ENCODE data around the gene C19orf47.

C19orf47 gene

DNA sequence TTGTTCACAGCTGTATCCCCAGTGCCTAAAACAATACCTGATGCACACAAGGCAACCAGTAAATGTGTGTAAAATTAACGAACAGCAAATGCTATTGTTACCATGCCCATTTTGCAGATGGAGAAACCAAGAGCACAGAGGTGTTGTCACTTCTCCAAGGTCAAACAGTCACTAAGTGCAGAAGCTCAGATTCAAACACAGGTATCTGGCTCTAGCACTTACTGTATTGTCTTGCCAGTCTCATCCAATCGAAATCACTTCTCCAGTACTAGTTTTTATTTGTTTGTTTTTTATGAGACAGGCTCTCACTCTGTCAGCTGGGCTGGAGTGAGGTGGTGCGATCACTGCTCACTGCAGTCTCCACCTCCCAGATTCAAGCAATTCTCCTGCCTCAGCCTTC lies 14.0 kb upstream of the C19orf47 start:
- Histone ChIP-seq H3K9me3 (replicated peaks; ENCODE audit: insufficient read depth, low read length) (no peaks in the 10 kb centered on the region), H3K9me2 (replicated peaks; ENCODE audit: insufficient read depth, low read length) (no peaks in the 10 kb centered on the region), H3F3A (ENCODE audit: insufficient read depth, low read length) (no peaks in the 10 kb centered on the region), H3K9ac (ENCODE audit: low read length) (no peak overlapping the region), H3K36me3 (replicated peaks; ENCODE audit: insufficient read depth, low read length) (no peaks in the 10 kb centered on the region), H3K79me2 (ENCODE audit: low read length) (no peaks in the 10 kb centered on the region), H3K27ac (ENCODE audit: low read length) (no peak overlapping the region), H2AFZ (ENCODE audit: low read length) (no peak overlapping the region), H3K4me2 (ENCODE audit: low read depth, low read length) (no peak overlapping the region), H3K4me3 (ENCODE audit: low read length) (no peak overlapping the region), H3K27me3 (replicated peaks; ENCODE audit: insufficient read depth, low read length) (no peaks in the 10 kb centered on the region), H3K4me1 (ENCODE audit: low read length) (no peaks in the 10 kb centered on the region), H4K20me1 (ENCODE audit: insufficient read depth, low read length) (no peaks in the 10 kb centered on the region)
- no peak for DNase-seq
- no peak for TF ChIP-seq EZH2 (optimal IDR thresholded peaks at IDR 0.05; ENCODE audit: low read depth, low read length)

DNA sequence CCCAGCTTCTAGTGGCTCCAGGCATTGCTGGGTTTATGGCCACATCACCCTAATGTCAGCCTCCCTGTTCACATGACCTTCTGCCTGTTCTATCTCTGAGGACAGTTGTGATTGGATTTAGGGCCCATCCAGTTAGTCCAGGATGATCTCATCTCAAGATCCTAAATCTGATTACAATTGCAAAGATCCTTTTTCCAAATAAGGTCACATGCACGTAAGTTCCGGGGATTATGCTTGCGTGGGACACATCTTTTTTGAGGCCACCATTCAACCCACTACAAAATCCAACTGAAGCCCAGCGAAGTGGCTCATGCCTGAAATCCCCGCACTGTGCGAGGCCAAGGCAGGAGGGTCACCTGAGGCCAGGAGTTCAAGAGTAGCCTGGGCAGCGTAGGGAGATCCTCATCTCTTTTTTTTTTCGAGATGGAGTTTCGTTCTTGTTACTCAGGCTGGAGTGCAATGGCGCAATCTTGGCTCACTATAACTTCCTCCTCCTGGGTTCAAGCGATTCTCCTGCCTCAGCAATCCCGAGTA lies 12.6 kb upstream of the C19orf47 start:
- Histone ChIP-seq H3K4me2 (ENCODE audit: low read depth, low read length) (no peak overlapping the region), H2AFZ (ENCODE audit: low read length) (no peak overlapping the region), H3K4me3 (ENCODE audit: low read length) (no peak overlapping the region), H3K36me3 (replicated peaks; ENCODE audit: insufficient read depth, low read length) (no peaks in the 10 kb centered on the region), H3K27ac (ENCODE audit: low read length) (no peak overlapping the region), H3K9me3 (replicated peaks; ENCODE audit: insufficient read depth, low read length) (no peaks in the 10 kb centered on the region), H3K79me2 (ENCODE audit: low read length) (no peaks in the 10 kb centered on the region), H4K20me1 (ENCODE audit: insufficient read depth, low read length) (no peaks in the 10 kb centered on the region), H3K9ac (ENCODE audit: low read length) (no peak overlapping the region), H3K4me1 (ENCODE audit: low read length) (no peaks in the 10 kb centered on the region), H3K9me2 (replicated peaks; ENCODE audit: insufficient read depth, low read length) (no peaks in the 10 kb centered on the region), H3K27me3 (replicated peaks; ENCODE audit: insufficient read depth, low read length) (no peaks in the 10 kb centered on the region), H3F3A (ENCODE audit: insufficient read depth, low read length) (no peaks in the 10 kb centered on the region)
- TF ChIP-seq, protein P1, sequence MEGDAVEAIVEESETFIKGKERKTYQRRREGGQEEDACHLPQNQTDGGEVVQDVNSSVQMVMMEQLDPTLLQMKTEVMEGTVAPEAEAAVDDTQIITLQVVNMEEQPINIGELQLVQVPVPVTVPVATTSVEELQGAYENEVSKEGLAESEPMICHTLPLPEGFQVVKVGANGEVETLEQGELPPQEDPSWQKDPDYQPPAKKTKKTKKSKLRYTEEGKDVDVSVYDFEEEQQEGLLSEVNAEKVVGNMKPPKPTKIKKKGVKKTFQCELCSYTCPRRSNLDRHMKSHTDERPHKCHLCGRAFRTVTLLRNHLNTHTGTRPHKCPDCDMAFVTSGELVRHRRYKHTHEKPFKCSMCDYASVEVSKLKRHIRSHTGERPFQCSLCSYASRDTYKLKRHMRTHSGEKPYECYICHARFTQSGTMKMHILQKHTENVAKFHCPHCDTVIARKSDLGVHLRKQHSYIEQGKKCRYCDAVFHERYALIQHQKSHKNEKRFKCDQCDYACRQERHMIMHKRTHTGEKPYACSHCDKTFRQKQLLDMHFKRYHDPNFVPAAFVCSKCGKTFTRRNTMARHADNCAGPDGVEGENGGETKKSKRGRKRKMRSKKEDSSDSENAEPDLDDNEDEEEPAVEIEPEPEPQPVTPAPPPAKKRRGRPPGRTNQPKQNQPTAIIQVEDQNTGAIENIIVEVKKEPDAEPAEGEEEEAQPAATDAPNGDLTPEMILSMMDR (IDR thresholded peaks at IDR 0.05; ENCODE audit: low read length) = no peak
- no peak for TF ChIP-seq EZH2 (optimal IDR thresholded peaks at IDR 0.05; ENCODE audit: low read depth, low read length)
- no peak for TF ChIP-seq EZH2phosphoT487 (IDR thresholded peaks at IDR 0.05; ENCODE audit: low read length)
- no peak for DNase-seq

DNA sequence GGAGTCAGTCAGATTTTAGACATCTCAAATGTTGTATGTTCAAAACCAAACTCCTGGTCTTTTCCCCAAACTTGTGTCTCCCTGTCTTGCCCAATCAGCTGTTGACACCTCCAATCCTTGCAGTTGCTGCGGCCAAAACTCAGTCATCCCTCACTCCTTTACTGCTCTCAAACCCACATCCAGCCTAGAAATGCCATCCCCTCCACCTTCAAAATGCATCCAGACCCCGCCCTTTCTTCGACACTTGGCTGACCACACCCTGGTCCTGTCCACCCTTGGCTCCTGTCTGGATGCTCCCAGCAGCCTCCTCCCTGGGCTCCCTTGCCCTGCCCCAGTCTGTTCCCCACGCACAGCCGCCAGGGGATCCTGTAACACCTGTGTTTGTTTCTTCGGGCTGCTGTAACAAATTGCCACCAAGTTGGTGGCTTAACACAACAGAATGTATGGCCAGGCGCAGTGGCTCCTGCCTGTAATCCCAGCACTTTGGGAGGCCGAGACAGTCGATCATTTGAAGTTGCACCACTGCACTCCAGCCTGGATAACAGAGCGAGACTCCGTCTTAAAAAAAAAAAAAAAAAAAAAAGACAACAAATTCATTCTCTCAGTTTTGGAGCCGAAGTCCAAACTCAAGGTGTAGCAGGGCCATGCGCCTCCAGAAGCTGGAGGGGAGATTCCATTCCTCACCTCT lies 12.0 kb upstream of the C19orf47 start:
- Histone ChIP-seq H4K20me1 (ENCODE audit: insufficient read depth, low read length) (no peaks in the 10 kb centered on the region), H3K79me2 (ENCODE audit: low read length) (no peaks in the 10 kb centered on the region), H2AFZ (ENCODE audit: low read length) (no peak overlapping the region), H3K36me3 (replicated peaks; ENCODE audit: insufficient read depth, low read length) (no peaks in the 10 kb centered on the region), H3K4me1 (ENCODE audit: low read length) (no peaks in the 10 kb centered on the region), H3K27me3 (replicated peaks; ENCODE audit: insufficient read depth, low read length) (no peaks in the 10 kb centered on the region), H3K9me2 (replicated peaks; ENCODE audit: insufficient read depth, low read length) (no peaks in the 10 kb centered on the region), H3K4me2 (ENCODE audit: low read depth, low read length) (no peak overlapping the region), H3F3A (ENCODE audit: insufficient read depth, low read length) (no peaks in the 10 kb centered on the region), H3K4me3 (ENCODE audit: low read length) (no peak overlapping the region), H3K9ac (ENCODE audit: low read length) (no peak overlapping the region), H3K27ac (ENCODE audit: low read length) (no peak overlapping the region), H3K9me3 (replicated peaks; ENCODE audit: insufficient read depth, low read length) (no peaks in the 10 kb centered on the region)
- no peak for DNase-seq
- TF ChIP-seq EZH2phosphoT487 (IDR thresholded peaks at IDR 0.05; ENCODE audit: low read length) = no peak
- TF ChIP-seq, protein P1 (IDR thresholded peaks at IDR 0.05; ENCODE audit: low read length) = no peak
- TF ChIP-seq EZH2 (optimal IDR thresholded peaks at IDR 0.05; ENCODE audit: low read depth, low read length) = no peak

DNA sequence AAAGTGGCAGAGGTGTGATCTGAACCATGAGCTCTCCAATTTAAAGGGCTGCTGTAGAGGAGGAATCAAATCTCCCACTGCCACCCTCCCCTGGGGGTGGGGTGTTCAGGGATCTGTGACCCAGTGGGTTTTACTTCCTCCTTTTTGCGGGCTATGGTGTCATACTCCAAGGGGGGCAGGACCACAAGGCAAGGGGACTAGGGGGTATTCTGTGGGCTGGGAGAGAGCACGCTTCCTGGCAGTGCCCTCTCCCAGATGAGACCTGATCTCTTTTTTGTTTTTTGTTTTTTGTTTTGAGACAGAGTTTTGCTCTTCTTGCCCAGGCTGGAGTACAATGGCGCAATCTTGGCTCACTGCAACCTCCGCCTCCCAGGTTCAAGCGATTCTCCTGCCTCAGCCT lies 10.6 kb upstream of the C19orf47 start:
- Histone ChIP-seq H3F3A (ENCODE audit: insufficient read depth, low read length) (no peaks in the 10 kb centered on the region), H3K9ac (ENCODE audit: low read length) (no peak overlapping the region), H3K9me2 (replicated peaks; ENCODE audit: insufficient read depth, low read length) (no peaks in the 10 kb centered on the region), H3K4me2 (ENCODE audit: low read depth, low read length) (no peak overlapping the region), H3K4me3 (ENCODE audit: low read length) (no peak overlapping the region), H3K27ac (ENCODE audit: low read length) (no peak overlapping the region), H3K79me2 (ENCODE audit: low read length) (no peaks in the 10 kb centered on the region), H3K4me1 (ENCODE audit: low read length) (no peaks in the 10 kb centered on the region), H3K27me3 (replicated peaks; ENCODE audit: insufficient read depth, low read length) (no peaks in the 10 kb centered on the region), H2AFZ (ENCODE audit: low read length) (no peak overlapping the region), H4K20me1 (ENCODE audit: insufficient read depth, low read length) (no peaks in the 10 kb centered on the region), H3K36me3 (replicated peaks; ENCODE audit: insufficient read depth, low read length) (no peaks in the 10 kb centered on the region), H3K9me3 (replicated peaks; ENCODE audit: insufficient read depth, low read length) (no peaks in the 10 kb centered on the region)
- no peak for TF ChIP-seq EZH2phosphoT487 (IDR thresholded peaks at IDR 0.05; ENCODE audit: low read length)
- no peak for TF ChIP-seq EZH2 (optimal IDR thresholded peaks at IDR 0.05; ENCODE audit: low read depth, low read length)
- TF ChIP-seq, protein P1 (IDR thresholded peaks at IDR 0.05; ENCODE audit: low read length) = no peak
- no peak for DNase-seq
